Muscle of back (tissue), 11 donors: ENCODE data around the gene ATAD3B. TPM values are rescaled to one million over a fixed set of nuclear protein-coding genes. Genes with fewer than 3 reads are reported as not detected.
"Not testable (repeated sequence)": the region's sequence is repeated elsewhere in the genome, so short reads cannot be mapped to it uniquely, and the experiment has no call there.

Source experiments
- DNase-seq, 3 donors: peaks; one replicate each; pipeline versions ENCODE4 v3.0.0 to v3.0.0-alpha.2; 2013
- polyA plus RNA-seq, 10 donors: library from polyadenylated mRNA; unstranded; fragments of 120-200 nt; gene quantifications; one replicate each; pipeline ENCODE4 v1.2.1, GENCODE V29; 2013; ENCODE audit not compliant: insufficient read length in 10 of 10

ATAD3B gene
- polyA plus RNA-seq, 10 donors = 8.5 to 14.5 (median 12.0) TPM

DNA sequence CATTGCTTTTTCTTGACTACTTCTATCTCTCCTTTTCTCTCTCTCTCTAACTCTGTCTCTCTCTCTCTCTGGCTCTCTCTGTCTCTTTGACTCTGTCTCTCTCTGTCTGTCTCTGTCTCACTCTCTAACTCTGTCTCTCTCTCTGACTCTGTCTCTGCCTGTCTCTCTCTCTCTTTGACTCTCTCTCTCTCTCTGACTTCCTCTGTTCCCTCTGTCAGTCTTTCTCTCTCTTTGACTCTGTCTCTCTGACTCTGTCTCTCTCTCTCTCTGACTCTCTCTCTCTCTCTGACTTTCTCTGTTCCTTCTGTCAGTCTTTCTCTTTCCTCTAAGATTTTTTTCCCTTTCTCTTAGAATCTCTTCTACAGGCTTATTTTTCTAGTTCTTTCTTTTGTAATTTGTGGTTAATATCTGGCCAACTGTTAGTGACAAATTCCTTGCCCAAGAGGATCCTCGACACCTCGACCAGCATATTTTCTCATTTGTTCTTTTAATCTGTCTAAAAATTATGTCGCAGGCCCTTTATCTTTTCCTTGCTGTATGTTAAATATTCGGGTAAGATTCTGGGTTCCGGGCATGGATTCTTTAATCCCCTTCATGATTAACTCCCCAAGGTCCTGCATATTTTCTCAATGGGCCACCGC, 22.3 kb upstream of the ATAD3B start, which contains the start of gene ATAD3C:
ATAD3C (plus strand) TSS at position 591 of the 641 bp plus-strand sequence. CDS start 995 bp downstream, outside the sequence.
- DNase-seq = no peak

DNA sequence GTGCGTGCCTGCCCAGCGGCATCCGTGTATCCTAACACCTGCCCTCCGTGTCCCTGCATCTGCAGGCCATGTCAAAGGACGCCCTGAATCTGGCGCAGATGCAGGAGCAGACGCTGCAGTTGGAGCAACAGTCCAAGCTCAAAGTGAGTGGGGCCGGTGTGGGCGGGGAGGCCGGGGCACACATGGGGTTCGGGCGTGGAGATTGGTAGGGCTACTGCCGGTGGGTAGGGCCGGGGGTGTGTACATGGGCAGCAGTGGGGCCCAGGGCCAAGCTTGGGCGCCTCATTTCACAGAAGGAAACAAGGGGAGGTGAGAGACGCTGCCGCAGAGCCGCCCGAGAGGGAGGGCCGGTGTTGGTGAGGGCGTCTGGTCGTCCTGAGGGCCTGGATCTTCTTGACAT, 20.9 kb upstream of the ATAD3B start:
- not testable (repeated sequence) for DNase-seq

DNA sequence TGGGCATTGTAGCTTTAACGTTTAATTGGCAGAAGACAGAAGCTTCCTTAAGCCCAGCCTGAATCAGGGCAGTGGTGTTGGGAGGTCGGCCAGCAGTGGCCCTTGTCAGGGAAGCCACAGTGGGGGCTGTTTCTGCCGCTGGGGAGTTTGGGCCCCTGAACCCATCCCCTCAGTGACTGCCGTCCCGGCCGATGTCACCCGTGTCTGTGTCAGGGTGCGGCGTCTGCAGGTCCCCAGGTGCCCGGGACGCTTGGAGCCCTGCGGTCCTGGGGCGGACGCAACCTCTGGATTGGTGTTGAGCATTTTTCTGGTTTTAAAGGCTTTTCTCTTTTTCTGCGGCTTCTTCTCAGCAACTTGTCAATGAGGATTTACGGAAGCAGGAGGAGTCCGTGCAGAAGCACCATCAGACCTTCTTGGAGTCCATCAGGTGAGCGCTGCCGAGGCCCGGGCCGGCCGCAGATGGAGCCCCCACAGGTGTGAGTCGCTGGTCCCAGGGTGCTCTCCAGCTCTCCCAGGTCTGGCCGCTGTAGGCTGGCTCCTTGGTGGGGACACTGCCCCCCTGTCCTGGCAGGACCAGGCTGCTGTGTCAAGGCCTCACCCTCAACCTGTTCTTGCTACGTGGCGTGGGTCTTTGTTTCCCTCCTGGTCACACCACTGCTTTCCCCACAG, 19.7 kb upstream of the ATAD3B start:
- DNase-seq = no peak

DNA sequence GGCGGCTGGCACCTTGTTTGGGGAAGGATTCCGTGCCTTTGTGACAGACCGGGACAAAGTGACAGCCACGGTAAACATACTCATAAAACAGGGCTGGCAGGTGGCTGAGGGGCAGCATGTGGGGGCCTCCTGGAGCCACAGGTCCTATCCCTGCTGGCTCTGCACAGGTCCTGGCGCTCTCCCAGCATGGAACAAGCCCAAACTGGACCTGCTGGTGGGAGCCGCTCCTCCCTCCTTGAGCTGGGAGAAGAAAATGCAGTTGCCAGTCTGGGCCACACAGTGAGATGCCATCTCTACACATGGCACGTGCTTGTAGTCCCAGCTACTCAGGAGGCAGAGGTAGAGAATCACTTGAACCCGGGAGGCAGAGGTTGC, 19.2 kb upstream of the ATAD3B start:
- not testable (repeated sequence) for DNase-seq

DNA sequence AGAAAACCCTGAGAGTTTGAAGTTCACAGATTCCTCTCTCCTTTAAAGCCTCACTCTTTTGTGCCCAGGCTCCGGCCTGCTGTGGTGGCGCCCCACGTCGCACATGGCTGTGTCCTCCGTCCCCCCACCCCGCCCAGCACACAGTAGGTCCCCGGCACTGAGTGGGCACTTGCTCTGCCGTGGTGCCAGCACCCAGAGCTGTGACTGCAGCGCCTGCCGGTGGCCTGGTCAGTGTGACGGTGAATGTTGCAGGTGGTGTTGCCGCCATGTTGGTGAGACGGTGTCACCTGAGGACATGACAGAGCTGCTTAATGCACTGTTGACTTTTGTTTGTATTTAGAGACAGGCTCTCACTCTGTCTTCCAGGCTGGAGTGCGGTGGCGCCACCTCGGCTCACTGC, 18.7 kb upstream of the ATAD3B start:
- DNase-seq = no peak

DNA sequence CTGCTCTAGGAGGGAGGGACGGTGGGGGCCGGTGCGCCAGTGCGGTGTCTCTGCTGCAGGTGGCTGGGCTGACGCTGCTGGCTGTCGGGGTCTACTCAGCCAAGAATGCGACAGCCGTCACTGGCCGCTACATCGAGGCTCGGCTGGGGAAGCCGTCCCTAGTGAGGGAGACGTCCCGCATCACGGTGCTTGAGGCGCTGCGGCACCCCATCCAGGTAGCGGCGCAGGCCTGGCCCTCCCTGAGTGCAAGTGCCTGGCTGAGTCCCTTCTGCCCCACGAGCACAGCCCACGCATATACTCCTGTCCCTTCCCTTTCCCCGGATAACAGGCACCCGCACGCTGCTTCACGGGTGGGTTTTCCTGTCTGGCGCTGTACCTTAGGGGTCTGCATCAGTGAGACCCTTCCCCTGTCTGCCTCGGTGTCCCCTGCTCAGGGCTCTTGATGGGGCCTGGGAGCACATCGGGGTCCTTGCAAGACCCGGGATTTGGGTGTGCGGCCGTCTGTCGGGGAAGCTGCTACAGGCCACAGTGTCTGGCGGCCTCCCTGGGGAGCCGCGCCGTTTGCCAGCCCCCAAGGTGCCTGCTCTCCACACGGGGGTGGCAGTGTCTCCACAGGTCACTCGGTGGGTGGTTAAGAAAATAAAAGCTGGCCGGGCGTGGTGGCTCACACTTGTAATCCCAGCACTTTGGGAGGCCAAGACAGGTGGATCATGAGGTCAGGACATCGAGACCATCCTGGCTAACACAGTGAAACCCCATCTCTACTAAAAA, 17.1 kb upstream of the ATAD3B start:
- DNase-seq = not testable (repeated sequence)

DNA sequence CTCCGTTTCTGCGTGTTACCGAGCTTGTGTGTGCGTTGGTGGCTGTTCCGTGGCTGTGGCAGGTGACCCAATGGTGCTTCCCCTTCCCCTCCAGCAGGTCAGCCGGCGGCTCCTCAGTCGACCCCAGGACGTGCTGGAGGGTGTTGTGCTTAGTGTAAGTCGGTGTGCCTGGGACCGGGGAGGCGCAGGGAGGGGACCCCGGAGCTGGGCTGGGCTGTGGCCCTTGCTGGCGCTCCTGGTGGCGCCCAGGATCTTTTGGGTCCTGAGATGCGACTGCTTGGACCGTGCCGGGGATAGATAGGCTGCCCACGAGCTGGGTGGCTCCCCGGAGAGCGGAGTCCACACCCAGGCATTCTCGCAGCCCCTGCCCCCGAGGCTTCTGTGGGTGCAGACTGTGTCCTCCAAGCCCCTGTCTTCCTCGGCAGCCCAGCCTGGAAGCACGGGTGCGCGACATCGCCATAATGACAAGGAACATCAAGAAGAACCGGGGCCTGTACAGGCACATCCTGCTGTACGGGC, 16.1 kb upstream of the ATAD3B start:
- no peak for DNase-seq

DNA sequence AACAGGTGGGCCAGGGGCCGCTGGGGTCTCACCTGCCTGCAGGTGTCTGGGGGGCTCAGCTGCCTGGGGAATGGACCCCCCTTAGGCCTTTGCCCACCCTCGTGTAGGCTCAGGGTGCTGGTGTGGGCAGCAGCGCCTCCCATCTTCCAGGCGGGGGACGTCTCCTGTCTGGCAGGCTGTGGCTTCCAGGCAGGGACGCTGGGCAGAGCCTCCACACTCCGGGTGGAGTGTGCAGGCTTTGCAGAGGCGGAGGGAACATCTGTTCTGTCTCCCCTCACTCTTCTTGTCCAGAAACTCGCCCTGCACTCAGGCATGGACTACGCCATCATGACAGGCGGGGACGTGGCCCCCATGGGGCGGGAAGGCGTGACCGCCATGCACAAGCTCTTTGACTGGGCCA, 15.6 kb upstream of the ATAD3B start:
- DNase-seq = not testable (repeated sequence)

DNA sequence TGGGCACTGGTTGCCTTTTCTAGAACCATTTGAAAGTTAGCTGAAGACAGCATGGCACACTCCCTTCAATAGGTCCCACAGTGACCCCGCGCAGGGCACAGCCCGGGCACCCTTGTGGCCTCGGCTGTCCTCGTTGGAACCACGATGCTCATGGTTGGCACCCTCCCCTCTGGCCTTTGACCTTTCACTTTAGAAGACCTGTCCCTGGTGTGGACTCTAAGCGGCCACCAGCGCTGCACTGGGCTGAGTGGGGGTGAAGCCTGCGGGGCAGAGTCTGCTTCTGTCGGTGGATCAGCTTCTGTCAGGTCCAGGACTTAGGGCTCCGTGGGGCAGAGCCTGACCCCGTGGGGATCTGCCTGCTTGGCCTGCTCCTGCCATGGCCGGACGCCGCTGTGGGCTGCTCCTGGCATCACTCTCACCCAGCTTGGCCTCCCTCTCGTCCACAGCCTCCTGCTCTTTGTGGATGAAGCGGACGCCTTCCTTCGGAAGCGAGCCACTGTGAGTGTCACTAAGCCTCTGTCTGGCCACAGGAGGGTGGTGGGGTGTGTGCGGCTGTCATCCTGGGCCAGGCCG, 14.8 kb upstream of the ATAD3B start:
- not testable (repeated sequence) for DNase-seq

DNA sequence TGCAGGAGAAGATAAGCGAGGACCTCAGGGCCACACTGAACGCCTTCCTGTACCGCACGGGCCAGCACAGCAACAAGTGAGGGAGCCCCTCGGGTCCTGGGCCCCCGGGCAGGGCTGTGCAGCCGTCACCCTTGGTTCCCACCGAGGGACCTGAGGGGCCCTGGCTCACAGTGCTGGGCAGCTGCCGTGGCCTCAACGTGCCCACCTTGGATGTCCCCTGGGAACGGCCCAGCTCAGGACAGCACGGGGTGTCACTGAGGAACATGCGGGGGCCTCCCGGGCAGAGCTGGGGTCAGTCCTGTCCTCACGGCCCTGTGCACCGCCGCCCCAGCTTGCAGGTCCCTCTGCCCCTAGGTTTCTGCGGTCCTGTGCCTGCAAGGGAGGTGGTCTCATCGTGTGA, 12.4 kb upstream of the ATAD3B start:
- DNase-seq = not testable (repeated sequence)

DNA sequence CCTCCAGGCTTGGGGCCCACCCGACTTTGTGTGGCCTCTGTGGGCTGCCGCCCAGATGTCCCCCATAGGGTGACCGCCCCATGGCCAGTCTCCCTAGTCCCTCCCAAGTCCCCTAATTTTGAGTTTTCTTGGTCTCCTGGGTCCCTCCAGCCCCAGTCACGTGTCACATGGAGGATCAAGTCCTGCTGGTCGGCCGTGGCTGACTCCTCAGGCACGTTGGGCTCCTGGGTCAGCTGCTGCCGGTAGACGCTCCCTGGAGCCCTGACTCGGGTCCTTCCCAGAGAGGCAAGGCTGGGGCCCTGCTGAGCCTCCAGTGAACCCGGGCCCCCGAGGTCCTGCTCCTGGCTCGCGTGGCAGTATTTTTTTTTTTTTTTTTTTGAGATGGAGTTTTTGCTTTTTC, 11.9 kb upstream of the ATAD3B start:
- not testable (repeated sequence) for DNase-seq

DNA sequence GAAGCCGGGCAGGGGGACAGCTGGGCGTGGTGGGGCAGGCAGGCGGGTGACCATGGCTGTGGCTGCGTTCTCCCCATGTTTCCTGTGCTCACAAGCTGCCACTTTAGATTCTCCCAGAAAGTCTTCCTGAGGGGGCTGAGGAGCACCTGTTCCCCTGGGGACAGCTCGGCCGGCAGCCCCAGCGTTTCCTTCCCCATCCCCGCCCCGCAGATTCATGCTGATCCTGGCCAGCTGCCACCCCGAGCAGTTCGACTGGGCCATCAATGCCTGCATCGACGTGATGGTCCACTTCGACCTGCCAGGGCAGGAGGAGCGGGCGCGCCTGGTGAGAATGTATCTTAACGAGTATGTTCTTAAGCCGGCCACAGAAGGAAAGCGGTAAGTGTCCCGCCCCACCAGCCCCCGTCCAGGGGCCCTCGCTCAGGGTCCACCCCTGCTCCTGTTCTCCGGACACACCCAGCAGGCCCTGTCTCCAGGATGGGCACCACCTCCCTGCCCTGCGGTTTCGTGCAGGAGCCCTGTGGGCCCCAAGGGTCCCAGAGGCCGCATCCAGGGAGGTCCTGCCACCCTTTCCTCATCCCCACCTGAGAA, 10.9 kb upstream of the ATAD3B start:
- no peak for DNase-seq

DNA sequence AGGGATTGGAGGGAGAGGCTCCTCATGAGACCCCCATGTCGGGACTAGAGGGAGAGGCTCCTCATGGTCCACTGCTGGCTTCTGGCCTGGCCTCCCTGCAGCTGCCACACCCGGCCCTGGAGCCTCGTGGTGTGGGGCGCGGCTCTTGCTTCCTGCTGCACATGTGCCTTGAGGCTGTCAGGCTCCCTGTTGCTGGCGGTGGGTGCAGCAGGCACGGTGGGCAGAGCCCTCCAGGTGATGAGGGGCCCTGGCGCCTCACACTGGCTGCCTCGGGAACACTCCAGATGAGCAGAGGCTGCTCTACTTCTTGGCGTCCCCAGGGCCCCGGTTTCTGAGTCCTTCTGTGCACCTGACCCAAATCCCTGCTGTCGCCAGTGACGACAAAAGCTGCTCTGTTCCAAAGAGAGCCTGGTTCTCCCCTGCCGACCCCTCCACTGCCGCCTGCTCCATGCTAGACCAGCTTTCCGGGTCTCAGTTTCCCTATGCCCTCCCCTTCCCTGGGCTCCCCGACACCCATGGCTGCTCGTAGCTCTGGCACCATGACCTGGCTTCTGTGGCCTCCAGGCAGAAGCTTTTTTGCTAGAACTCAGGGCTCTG, 9.7 kb upstream of the ATAD3B start:
- no peak for DNase-seq

DNA sequence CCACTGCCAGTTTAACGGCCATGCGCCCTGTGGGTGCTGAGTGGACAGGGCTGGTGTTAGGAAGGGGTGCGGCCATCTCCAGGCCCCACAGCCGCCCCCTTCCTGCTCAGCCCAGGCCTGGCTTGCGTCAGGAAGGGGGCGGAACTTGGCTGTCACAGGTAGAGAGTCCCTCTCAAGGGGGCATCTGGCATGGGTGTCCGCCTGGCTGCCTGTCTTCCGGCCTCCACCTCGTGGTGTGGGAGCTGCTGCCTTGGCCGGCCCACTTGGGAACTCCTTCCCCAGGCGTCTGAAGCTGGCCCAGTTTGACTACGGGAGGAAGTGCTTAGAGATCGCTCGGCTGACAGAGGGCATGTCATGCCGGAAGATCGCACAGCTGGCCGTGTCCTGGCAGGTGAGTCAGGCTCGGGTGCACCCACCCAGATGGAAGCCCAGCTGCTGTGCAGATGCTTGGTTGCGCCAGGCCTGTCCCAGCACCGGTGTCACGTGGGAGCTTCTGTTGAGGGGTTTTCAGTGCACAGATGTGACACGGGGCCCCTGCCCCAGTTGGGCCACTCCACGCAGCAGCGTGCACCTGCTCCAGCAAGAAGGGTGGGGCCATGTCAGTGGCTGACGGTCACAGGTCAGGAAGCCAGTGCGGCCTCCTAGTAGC, 9.1 kb upstream of the ATAD3B start:
- peak in 1 of 3 donors; percentile 11 for DNase-seq

DNA sequence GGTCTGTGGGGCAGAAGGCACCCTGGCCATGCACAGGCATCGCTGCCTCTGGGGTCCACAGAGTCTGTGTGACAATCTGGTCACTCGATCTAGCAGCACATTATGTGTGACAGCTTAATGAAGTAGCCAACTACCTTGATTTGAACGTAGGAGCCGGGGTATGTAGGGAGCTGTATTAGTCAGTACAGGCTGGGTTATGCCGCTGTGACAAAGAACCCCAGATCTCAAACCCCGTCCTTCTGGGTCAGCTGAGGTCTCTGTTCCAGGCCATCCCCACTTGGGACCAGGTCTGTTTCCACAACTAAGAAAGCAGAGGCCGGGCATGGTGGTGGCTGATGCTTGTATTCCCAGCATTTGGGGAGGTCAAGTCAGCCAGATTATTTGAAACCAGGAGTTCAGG, 8.3 kb upstream of the ATAD3B start:
- DNase-seq = no peak

DNA sequence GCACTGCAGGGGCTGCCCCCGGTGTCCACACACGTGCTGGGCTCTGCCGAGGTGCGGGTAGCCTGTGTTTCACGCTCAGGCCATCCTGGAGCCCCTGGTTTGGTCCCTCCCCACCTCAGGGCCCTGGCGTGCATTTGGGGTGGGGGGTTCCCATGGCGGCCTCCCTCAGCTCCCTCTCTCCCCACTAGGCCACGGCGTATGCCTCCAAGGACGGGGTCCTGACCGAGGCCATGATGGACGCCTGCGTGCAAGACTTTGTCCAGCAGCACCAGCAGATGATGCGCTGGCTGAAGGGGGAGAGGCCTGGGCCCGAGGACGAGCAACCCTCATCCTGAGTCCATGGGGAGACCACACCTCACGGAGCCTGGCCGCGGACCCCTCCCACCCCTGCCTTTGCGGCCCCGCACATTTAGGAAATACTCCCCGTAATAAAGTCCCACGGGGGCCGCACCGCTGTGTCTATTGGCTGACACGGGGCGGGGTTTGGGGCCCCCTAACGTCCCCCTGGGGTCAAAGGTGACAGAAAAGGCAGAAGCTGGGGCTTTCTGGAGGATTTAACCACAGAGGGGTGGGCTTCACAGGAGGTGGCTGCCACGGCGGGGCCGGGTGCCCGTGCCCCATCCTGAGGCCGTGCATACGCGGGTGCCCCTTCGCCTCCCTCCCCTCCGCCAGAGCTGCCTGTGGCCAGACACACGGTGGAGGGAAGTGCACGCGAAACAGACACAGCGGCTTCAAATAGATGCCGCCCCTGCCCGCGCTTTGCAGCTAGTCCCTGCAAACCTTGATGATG, 3.2 kb upstream of the ATAD3B start:
- not testable (repeated sequence) for DNase-seq

DNA sequence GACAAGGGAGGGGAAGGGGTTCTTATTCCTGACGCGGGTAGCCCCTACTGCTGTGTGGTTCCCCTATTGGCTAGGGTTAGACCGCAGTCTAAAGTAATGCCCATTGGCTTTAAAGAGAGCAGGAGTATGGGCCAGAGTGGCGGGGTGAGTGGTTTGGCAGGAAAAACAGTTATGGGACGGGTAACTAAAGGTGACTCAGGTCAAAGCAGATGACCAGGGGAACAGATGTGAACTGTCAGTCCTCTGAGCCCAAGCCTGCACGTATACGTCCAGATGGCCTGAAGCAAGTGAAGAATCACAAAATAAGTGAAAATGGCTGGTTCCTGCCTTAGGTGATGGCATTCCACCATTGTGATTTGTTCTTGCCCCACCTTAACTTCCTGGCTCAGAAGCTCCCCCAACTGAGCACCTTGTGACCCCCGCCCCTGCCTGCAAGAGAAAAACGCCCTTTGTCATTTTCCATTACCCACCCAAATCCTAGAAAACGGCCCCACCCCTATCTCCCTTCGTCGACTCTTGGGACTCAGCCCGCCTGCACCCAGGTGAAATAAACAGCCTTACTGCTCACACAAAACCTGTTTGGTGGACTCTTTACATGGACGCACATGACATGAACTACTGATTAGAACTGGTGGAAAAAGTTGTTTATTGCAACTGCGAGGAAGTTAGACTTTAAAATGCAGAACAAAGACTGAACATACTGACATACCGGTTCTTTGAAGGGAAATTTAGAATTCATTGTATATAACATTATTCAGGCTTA, 758 bp upstream of the ATAD3B start:
- no peak for DNase-seq

DNA sequence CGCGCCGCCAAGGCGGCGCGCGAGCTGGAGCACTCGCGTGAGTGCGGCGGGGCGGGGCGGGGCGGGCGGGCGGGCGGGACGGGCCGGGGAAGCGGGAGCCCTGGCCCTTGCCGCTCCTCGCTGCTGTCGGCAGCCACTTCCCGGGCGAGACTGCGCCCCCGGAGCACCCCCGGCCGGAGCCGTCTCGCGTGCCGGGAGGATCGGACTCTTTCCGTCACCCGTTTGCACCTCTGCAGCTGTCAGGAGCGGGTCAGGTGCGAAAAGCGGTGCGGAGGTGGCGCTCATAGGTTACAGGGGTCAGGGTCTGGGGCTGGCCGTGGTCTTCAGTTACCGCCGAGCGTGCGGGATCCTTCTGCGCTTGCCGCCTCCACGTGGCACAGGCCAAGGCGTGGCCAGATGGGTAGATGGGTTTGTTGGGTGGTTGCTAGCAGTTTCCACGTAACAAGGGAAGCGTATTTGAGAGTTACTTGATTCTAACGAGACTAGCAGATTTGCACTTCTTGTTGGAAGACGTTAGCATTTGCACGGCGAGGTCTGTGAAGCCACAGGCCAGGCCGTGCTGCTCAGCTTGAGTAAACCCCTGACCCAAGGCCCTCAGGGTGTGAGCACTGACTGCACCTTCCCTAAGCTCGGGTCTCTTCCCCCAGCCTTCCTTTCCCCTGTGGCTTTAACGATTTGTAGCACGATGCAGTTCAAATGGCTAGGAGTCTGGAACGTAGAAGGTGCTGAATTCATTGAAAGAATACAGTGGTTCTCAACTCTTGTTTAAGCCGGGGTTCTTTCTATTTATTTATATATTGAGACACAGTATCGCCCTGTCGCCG, 700 bp downstream of the ATAD3B start:
- not testable (repeated sequence) for DNase-seq
